Left renal cortex interstitium (tissue), 4 donors: ENCODE results near the gene TNFRSF21. TPM values are rescaled to one million over a fixed set of nuclear protein-coding genes. Genes with fewer than 3 reads are reported as not detected.
"Not testable (repeated sequence)": the region's sequence is repeated elsewhere in the genome, so short reads cannot be mapped to it uniquely, and the experiment has no call there.

ENCODE experiments used
- DNase-seq, 4 donors: peaks; one replicate each; pipeline ENCODE4 v3.0.0-alpha.2; 2013; ENCODE audit warnings: low read depth in 4 of 4, low spot score in 2 of 4, missing footprints in 1 of 4
- polyA plus RNA-seq, 4 donors: library from polyadenylated mRNA; unstranded; fragments of 120-200 nt; gene quantifications; one replicate each; pipeline ENCODE4 v1.2.1, GENCODE V29; 2013; ENCODE audit not compliant: insufficient read length in 4 of 4

TNFRSF21 gene
- 10 to 100 TPM; 29.0 to 34.1 (median 30.6) TPM for polyA plus RNA-seq

- DNase-seq: peak; percentile 77 to 91 (median 84)
Measured at GRCh38 chr6:47309291-47310130, at the start of gene TNFRSF21. Gene TNFRSF21 (minus strand): TSS chr6:47309905. CDS start chr6:47309511, 394 bp downstream.

GRCh38 chr6:47358440-47359225, 48.9 kb upstream of the TNFRSF21 start:
- DNase-seq: no peak

- no peak for DNase-seq
Measured at GRCh38 chr6:47357827-47358226, 48.1 kb upstream of the TNFRSF21 start.

- DNase-seq: no peak
Measured at GRCh38 chr6:47355496-47355895, 45.8 kb upstream of the TNFRSF21 start.

GRCh38 chr6:47353871-47354270, 44.2 kb upstream of the TNFRSF21 start:
- DNase-seq: no peak

- no peak for DNase-seq
Measured at GRCh38 chr6:47352966-47353365, 43.3 kb upstream of the TNFRSF21 start.

GRCh38 chr6:47352194-47352920, 42.7 kb upstream of the TNFRSF21 start:
- no peak for DNase-seq

GRCh38 chr6:47351621-47352020, 41.9 kb upstream of the TNFRSF21 start:
- no peak for DNase-seq

GRCh38 chr6:47349931-47350330, 40.2 kb upstream of the TNFRSF21 start:
- no peak for DNase-seq

GRCh38 chr6:47348316-47348863, 38.7 kb upstream of the TNFRSF21 start:
- no peak for DNase-seq

- DNase-seq: no peak
Measured at GRCh38 chr6:47345761-47346160, 36.1 kb upstream of the TNFRSF21 start.

GRCh38 chr6:47344022-47344421, 34.3 kb upstream of the TNFRSF21 start:
- DNase-seq: no peak

- DNase-seq: no peak
Measured at GRCh38 chr6:47343600-47343999, 33.9 kb upstream of the TNFRSF21 start.

GRCh38 chr6:47342824-47343223, 33.1 kb upstream of the TNFRSF21 start:
- no peak for DNase-seq

- no peak for DNase-seq
Measured at GRCh38 chr6:47337519-47337918, 27.8 kb upstream of the TNFRSF21 start.

- no peak for DNase-seq
Measured at GRCh38 chr6:47336334-47336733, 26.6 kb upstream of the TNFRSF21 start.

- DNase-seq: no peak
Measured at GRCh38 chr6:47335466-47335865, 25.8 kb upstream of the TNFRSF21 start.

GRCh38 chr6:47334334-47334733, 24.6 kb upstream of the TNFRSF21 start:
- DNase-seq: no peak

- not testable (repeated sequence) for DNase-seq
Measured at GRCh38 chr6:47328606-47329005, 18.9 kb upstream of the TNFRSF21 start.

- not testable (repeated sequence) for DNase-seq
Measured at GRCh38 chr6:47328139-47328538, 18.4 kb upstream of the TNFRSF21 start.

- no peak for DNase-seq
Measured at GRCh38 chr6:47323887-47324286, 14.2 kb upstream of the TNFRSF21 start.
